Anterior cingulate cortex (tissue), 58 donors: ENCODE data around the gene PEX6.
A peak's percentile ranks its signal among the peaks of the same experiment; 100 is the strongest.
"Not testable (repeated sequence)": the region's sequence is repeated elsewhere in the genome, so short reads cannot be mapped to it uniquely, and the experiment has no call there.

Source experiments
- DNase-seq, 58 donors: peaks; one replicate each; lab custom pipeline; 2025; lab: John Stamatoyannopoulos, UW

PEX6 gene

GRCh38 chr6:42968126-42968701 is 10.8 kb downstream of the PEX6 start:
- DNase-seq: no peak

DNA sequence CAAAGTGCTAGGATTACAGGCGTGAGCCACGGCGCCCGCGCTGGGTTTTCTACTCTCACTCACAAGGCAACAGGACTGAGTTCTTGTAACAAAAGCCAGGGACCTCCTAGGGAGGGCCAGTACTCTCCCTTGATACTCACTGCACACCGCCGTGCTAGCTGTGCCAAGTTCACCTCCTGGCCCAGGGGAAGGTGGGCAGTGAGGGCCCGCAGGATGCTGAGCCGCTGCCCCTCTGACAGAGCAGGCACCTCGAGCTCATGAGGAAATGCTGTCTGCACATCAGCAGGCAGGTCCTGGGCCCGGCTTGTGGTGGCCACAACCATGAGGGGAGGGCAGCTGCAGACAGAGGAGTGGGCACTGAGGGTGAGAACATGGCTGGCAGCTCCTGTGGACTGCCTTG is 11.8 kb downstream of the PEX6 start:
- DNase-seq: no peak

DNA sequence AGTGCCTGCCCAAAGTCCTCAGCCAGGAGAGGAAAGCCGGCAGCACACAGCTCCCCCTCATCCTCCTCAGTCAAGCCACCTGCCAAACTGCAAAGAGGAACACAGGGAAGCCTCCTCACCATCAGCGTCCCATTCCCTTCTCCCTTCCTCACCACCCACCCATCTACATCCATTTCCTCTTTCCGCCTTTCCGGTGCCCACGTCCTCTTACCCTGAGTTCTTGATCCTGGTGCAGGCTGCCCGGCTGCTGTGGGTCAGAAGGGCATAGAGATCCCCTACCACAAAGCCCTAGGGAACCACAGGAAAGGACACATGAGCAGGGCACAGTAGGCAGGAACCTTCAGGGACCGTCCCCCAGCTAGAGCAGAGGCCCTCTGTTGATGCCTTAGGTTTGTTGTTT is 12.4 kb downstream of the PEX6 start:
- DNase-seq: no peak

DNA sequence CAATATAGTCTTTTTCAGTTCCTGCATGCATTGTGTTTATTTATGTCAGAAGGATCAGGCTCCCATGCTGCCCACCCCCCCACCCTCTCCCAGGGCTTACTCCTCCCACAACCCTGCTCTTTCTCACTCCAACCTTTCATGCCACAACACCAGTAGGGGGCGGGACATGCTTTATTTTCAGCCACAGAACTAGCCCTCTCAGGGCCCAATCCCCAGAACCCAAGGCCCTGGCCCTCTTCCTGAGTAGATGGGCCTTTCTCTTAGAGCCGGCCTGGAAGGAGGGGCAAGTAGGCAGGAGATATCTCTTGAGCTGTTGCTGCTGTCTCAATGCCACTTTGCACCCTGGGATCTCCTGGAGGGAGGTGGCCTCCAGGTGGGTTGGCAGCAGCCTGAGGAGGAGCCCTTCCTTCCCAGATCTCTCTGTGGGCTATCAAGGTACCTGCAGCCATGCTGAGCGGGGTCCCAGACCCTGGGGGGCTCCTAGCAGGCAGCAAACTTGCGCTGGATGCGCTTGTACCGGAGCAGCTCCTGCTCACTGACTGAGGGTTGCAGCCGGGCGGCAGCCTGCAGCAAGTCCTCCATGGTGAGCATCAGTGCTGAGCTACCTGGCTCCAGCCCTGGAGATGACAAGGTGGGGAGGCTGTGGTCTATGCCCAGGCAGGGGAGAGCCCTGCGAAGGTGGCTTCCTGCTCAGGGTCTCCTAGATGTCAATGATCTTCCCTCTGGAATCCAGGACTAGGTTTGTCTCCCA is 15.0 kb downstream of the PEX6 start:
- peak in 2 of 58 donors; percentile 7 to 29 for DNase-seq

DNA sequence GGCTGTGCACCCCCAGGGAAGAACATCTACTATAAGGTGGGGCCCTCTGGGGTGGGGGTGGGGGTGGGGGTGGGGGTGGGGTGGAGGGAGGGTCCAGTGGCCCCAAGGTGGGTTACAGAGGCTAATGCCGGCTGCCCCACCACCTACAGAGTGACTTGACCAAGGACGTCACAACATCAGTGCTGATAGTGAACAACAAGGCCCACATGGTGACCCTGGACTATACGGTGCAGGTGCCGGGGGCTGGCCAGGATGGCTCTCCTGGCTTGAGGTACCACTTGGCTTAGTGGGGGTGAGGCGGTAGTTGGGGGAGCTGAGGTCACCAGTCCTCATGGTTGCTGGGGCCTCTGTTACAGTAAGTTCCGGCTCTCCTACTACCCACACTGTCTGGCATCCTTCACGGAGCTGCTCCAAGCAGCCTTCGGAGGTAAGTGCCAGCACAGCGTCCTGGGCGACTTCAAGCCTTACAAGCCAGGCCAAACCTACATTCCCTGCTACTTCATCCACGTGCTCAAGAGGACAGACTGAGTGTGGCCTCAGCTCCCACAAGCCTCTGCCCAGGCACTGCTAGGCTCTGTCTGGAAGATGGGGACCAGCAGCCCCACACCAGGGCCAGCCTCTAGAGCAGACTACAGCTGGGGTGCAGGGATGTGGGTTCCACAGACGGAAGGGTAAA is 15.7 kb downstream of the PEX6 start:
- peak in 1 of 58 donors; percentile 19 for DNase-seq

DNA sequence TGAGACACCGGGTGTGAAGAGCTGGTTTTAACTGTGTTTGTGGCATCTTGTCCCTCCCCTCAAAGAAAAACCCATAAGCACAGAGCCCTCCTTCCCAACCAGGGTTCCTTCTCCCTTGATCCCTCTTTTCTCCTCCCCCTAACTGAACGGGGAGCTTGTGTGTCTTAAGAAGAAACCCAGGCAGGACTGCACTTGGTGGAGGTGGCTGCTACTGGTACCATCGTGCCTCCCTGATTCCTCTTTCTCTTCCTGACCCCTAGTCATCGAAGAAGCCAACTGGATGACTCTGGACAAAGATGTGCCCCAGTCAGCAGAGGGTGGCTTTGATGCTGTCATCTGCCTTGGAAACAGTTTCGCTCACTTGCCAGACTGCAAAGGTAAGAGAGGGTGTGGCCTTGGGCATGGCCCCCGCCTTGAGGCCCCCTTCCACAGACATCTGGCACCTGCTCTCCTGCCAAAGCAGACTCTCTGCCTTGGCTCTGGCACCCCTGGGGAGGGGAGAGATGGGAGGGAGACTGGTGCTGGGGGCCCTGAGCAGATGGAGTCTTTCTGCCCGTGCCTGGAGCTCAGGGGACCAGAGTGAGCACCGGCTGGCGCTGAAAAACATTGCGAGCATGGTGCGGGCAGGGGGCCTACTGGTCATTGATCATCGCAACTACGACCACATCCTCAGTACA is 16.3 kb downstream of the PEX6 start:
- no peak for DNase-seq

DNA sequence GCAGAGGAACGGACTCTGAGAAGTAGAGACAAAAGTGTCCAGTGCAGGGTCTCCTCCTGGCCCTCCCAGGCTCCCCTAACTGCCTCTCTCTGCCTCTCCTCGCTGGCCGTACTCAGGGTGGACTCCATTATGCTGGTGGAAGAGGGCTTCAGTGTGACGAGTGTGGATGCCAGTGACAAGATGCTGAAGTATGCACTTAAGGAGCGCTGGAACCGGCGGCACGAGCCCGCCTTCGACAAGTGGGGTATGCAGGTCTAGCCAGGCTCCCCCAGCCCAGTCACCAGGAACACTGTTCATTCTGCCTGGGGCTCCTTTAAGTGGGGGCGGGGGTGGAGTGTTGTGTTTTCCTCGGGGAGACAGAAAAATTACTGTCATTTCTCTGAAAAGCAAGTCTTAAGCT is 16.9 kb downstream of the PEX6 start:
- peak in 3 of 58 donors; percentile 8 to 10 (median 9) for DNase-seq

- DNase-seq: no peak
These were observed 17.9 kb downstream of the PEX6 start for GRCh38 chr6:42961020-42961470.

- peak in 8 of 58 donors; percentile 13 to 44 (median 19) for DNase-seq
These were observed 18.6 kb downstream of the PEX6 start, which contains the start of gene GNMT for GRCh38 chr6:42960243-42961019. GNMT (plus strand) TSS chr6:42960754; CDS start chr6:42960768, 14 bp downstream.

DNA sequence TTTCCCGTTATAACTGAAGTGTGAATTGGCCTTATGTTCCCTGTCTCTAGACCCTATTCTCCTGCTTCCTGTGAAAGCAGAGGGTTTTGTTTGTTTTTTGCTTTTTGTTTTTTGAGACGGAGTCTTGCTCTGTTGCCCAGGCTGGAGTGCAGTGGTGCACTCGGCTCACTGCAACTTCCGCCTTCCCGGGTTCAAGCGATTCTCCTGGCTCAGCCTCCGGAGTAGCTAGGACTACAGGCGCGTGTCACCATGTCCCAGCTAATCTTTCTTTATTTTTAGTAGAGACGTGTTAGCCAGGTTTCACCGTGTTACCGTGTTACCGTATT is 19.1 kb downstream of the PEX6 start:
- no peak for DNase-seq

- DNase-seq: no peak
These were observed 20.9 kb downstream of the PEX6 start for GRCh38 chr6:42958125-42958524.

- not testable (repeated sequence) for DNase-seq
These were observed 24.6 kb downstream of the PEX6 start for GRCh38 chr6:42954405-42954804.

DNA sequence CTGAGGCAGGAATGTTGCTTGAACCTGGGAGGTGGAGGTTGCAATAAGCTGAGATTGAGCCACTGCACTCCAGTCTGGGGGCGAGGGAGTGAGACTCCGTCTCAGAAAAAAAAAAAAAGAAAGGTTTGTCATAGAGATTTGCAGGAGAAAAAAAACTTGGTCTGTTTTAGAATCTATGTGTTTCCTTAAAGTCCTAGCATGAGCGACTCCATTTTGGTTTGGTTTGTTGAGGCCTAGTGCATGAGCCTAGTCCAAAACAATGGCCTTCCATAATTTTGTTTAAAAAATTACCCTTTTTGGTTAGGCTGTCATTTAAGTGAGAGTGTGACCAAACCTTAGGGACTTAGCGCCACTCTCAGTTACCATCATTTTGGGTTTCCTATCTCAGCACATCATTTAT is 26.6 kb downstream of the PEX6 start:
- DNase-seq: no peak

- DNase-seq: peak in 1 of 58 donors; percentile 22
These were observed 31.0 kb downstream of the PEX6 start for GRCh38 chr6:42947950-42948349.

DNA sequence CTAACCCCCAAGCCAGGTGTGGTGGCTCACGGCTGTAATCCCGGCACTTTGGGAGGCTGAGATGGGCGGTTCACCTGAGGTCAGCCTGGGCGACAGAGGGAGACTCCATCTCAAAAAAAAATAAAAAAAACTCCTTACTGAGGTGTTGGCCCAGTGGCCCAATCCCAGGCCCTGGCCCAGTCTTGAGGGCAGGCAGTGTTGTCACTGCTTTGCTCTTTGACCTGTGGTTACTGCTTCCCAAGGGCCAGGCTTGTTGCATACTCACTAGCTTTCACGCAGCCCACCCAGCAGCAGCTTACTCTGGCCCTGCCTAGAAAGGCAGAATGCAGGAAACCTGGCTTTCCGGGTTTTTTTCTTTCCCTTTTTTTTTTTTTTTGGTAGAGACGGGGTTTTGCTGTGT is 36.5 kb downstream of the PEX6 start:
- DNase-seq: no peak

GRCh38 chr6:42941356-42941755 is 37.6 kb downstream of the PEX6 start:
- not testable (repeated sequence) for DNase-seq

DNA sequence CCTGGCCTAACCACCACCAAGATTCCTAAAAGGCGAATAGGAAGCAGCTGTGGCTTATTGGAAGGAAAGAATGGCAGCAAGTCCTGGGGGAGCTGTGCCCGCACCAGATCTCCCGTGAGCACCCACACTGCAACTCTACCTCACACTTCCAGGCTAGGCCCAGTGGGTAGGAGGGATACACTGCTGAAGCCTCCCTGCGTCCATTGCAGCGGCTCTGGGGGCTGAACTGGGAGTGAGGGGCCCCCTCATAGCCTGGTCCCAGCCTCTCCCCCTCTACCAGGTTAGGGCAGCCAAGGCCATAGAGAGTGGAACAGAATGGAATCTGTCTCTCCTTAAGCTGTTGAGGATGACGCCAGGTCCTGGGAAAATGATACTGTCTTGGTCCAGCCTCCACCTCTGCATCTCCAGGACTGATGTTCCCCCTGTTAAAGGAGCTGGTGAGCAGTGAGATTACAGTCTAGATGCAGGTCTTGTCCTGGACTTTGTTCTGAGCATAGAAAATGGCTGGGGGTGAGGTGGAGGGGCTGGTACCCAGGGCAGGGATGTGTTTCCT is 38.4 kb downstream of the PEX6 start:
- DNase-seq: no peak

DNA sequence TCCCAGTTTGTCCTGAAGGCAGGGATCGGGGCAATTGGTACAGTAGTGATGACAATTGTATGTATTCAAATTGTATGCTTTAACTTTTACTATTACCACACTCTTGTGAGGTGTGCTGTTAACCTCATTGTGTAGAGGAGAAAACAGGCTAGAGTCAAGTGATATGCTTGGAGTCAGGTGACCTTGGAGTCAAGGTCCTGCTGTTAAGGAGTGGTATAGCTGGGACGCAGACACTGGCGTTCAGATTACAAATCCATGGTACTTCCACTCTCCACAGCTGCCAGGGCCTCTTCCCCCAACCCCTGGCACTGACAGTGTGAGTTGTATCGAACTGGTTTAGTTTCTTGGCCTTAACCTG is 39.2 kb downstream of the PEX6 start:
- DNase-seq: no peak

DNA sequence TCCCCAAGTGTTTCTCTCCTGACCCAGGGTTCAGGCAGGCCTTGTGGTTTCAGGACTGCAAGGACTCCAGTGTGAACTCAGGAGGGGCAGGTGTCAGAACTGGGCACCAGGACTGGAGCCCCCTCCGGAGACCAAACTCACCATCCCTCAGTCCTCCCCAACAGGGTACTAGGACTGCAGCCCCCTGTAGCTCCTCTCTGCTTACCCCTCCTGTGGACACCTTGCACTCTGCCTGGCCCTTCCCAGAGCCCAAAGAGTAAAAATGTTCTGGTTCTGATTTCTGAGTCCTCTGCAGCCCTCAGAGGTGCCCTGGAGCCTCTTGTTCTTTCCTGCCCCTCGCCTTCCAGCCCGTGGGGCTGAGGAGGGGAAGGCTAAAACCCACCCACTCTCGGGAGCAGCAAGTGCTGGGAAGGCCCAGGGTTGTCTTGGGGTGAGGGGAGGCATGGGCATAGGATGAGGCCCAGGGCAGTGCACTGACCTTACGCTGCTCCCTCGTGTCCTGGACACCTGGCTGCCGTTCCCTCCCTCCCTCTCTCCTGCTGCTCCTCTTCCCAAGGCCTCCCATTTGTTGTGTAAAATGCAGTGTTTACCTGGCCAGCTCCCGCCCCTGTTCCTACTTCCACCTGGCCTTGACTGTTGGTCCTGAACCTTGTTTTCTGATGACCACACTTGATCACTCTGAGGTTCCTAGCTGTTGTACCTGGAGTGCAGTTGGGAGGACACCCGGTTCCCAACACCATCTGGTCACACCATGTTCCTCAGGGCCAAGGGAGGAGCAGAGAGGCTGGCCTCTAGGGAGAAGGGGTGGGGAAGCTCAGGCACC is 39.8 kb downstream of the PEX6 start:
- no peak for DNase-seq
